HAP-1 (cell line): ENCODE measurements around the gene IFT88.

Experiments
- DNase-seq, 2 experiments: peaks; one replicate each; pipeline ENCODE4 v3.0.0-alpha.2; 2016 to 2020; ENCODE audit warnings: low spot score in 2 of 2
- H3K27me3 ChIP-seq: fragments of 250-450 bp; sonication (Bioruptor Pico); 2 replicates; pipeline ENCODE4 v1.5.1; 2020; ENCODE audit warnings: low read depth, mild to moderate bottlenecking, moderate library complexity
- H3K36me3 ChIP-seq: fragments of 250-450 bp; sonication (Bioruptor Pico); replicated peaks from 2 replicates; pipeline ENCODE4 v1.5.1; 2020; ENCODE audit warnings: mild to moderate bottlenecking
- H3K4me1 ChIP-seq: fragments of 250-450 bp; sonication (Bioruptor Pico); 2 replicates; pipeline ENCODE4 v1.5.1; 2020; ENCODE audit warnings: mild to moderate bottlenecking
- H3K4me3 ChIP-seq: fragments of 250-450 bp; sonication (Bioruptor Pico); 2 replicates; pipeline ENCODE4 v1.5.1; 2020; ENCODE audit warnings: mild to moderate bottlenecking, moderate library complexity
- H3K9me3 ChIP-seq: fragments of 250-450 bp; sonication (Bioruptor Pico); 2 replicates; pipeline ENCODE4 v1.5.1; 2020; ENCODE audit warnings: mild to moderate bottlenecking, moderate library complexity
- in situ Hi-C: fragments of 300-500 bp; cut with MboI; formaldehyde crosslinking; loops from 3 replicates; pipeline ENCODE4 v1.14.3; 2020; ENCODE audit warnings: low sequenced_read_pairs, inconsistent platforms, mixed read lengths

The IFT88 gene, protein sequence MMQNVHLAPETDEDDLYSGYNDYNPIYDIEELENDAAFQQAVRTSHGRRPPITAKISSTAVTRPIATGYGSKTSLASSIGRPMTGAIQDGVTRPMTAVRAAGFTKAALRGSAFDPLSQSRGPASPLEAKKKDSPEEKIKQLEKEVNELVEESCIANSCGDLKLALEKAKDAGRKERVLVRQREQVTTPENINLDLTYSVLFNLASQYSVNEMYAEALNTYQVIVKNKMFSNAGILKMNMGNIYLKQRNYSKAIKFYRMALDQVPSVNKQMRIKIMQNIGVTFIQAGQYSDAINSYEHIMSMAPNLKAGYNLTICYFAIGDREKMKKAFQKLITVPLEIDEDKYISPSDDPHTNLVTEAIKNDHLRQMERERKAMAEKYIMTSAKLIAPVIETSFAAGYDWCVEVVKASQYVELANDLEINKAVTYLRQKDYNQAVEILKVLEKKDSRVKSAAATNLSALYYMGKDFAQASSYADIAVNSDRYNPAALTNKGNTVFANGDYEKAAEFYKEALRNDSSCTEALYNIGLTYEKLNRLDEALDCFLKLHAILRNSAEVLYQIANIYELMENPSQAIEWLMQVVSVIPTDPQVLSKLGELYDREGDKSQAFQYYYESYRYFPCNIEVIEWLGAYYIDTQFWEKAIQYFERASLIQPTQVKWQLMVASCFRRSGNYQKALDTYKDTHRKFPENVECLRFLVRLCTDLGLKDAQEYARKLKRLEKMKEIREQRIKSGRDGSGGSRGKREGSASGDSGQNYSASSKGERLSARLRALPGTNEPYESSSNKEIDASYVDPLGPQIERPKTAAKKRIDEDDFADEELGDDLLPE

DNA sequence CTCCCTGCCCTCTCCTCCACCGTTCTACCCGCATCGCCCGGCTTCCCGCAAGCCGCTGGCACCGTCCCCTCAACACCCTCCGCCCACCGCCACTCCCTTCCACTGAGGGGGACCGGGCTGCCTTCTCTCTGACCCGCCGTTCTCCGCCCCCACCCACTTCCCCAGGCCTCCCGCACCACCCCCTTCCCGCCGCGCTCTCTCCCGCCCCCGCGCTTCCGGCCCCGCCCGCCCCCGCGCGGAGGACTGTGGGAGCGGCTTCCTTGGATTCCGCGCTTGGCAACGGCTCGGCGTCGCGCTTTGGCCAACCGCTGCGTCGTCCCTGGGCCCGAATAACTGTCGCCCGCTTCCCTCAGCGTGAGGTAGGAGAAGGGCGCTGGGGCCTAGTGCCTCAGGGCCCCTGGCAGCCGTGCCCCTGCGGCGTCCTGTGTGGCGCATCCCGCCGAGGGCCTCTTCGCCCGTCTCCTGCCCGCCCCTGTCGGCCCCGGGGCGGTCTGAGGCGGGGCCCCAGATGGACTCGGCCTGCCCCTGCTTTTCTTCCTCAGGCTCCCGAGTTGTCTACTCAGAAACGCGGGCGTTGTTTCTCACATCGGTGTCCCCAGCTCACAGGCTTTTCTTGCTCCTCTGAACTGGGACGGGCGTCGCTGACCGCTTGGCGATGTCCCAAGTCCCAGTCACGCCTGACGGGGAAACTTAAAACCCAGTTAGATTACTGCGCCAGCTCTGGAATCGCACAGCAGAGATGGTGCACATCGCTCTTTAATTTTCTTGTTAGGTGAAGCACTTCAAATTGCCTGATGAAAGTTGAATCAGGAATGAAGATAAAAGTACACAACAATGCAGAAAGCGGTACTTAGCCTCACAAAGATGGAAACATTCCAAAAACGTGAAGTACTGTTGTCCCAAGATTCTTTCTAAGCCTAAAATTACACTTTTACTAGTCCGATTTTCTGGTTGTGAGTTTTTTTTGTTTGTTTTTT is at the start of gene IFT88:
TSS of gene IFT88 (plus strand) at position 260 of the 977 bp plus-strand sequence. CDS start 7,229 bp downstream, outside the sequence.
- peaks cover 12% of the 10 kb centered on the region for H3K4me1 ChIP-seq
- in situ Hi-C loops, result no loop called here
- H3K9me3 ChIP-seq, result peaks cover 6% of the 10 kb centered on the region; the same call in 1 of the 2 replicates
- H3K36me3 ChIP-seq, result no peaks in the 10 kb centered on the region
- DNase-seq, result peak; percentile 83 to 95
- H3K27me3 ChIP-seq, result no peaks in the 10 kb centered on the region
- H3K4me3 ChIP-seq, result peak within 1 kb of the TSS; percentile 75

DNA sequence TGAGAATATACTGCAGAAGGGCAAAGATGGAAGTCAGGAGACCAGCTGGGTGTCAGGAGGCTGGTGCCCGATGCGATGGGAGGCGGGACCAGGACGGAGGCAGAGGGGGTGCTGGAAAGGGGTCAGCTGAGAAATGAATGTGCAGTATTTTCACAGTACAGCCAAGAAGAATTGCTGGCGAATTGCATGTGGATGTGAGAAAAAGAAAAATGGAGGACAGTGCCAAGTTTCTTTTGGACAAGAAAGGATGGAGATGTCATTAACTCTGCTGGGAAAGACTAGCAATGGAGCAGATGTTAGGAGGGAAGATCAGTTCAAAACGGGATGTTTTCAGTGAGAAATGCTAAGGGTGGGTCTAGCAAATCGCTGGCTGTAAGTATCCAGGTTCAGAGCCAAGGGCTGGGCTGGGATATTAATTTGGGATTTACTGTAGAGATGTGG is 48.3 kb upstream of the IFT88 start:
- in situ Hi-C loops, result no loop called here

GRCh38 chr13:20519875-20520274 is 47.1 kb upstream of the IFT88 start:
- DNase-seq, result no peak
- H3K4me3 ChIP-seq, result no peak overlapping the region
- no peaks in the 10 kb centered on the region for H3K27me3 ChIP-seq
- H3K9me3 ChIP-seq, result no peaks in the 10 kb centered on the region
- in situ Hi-C loops, result no loop called here
- H3K36me3 ChIP-seq, result no peaks in the 10 kb centered on the region
- no peaks in the 10 kb centered on the region for H3K4me1 ChIP-seq

More for the DNA sequence above, 48.3 kb upstream of the IFT88 start:
- H3K4me1 ChIP-seq, result no peaks in the 10 kb centered on the region
- no peak overlapping the region for H3K4me3 ChIP-seq
- no peaks in the 10 kb centered on the region for H3K27me3 ChIP-seq
- no peaks in the 10 kb centered on the region for H3K9me3 ChIP-seq
- H3K36me3 ChIP-seq, result no peaks in the 10 kb centered on the region
- no peak for DNase-seq

DNA sequence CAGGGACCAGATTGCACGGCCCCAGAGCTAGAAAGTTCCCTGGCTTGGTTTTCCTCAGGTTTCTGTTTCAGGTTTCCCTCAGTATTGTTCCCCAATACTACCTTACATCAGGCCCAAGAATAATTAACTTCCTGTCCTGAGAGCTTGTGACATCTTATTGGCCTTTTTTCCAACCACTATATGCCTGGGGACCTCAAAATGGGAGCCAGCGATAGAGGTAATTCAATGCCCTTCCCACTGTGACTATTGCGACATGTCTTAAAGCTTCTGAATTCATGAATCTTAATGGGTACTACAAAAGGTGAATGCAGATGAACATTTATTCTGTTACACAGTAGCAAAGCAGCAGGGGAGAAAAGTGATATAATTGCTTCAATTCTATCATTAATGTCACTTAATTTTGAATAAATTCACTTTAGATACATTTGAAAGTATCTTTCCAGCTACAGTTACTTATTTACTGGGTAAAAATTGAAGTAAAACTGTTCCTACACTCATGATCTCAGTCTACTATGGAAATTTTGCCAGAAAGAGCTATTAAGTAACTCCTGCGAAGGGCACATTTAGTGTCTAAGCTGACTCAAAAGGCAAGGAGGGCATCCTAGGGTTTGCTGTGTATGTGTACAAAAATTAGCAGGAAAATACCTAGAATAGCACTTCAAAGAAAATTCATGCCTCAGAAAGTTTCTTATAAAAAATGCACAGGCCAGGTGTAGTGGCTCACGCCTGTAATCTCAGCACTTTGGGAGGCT is 45.4 kb upstream of the IFT88 start:
- Histone ChIP-seq H3K27me3 (no peaks in the 10 kb centered on the region), H3K4me1 (peaks cover 4% of the 10 kb centered on the region), H3K4me3 (no peak overlapping the region), H3K36me3 (no peaks in the 10 kb centered on the region), H3K9me3 (no peaks in the 10 kb centered on the region)
- DNase-seq, result no peak
- in situ Hi-C loops, result no loop called here

- Histone ChIP-seq H3K9me3 (no peaks in the 10 kb centered on the region), H3K27me3 (no peaks in the 10 kb centered on the region), H3K4me1 (peaks cover 7% of the 10 kb centered on the region), H3K36me3 (no peaks in the 10 kb centered on the region), H3K4me3 (peak overlapping the region; percentile 50)
- in situ Hi-C loops, result no loop called here
- peak in 1 of 2 experiments; percentile 56 for DNase-seq
These were observed 41.8 kb upstream of the IFT88 start for GRCh38 chr13:20525144-20525600.

- no peaks in the 10 kb centered on the region for H3K27me3 ChIP-seq
- H3K4me3 ChIP-seq, result peak within 1 kb of the TSS; percentile 50
- H3K4me1 ChIP-seq, result peaks cover 7% of the 10 kb centered on the region
- DNase-seq, result peak; percentile 47 to 73
- in situ Hi-C loops, result no loop called here
- H3K9me3 ChIP-seq, result no peaks in the 10 kb centered on the region
- no peaks in the 10 kb centered on the region for H3K36me3 ChIP-seq
These were observed 41.1 kb upstream of the IFT88 start, which contains the start of gene CRYL1 for GRCh38 chr13:20525601-20526544. Gene CRYL1 (minus strand): TSS chr13:20525857. CDS start chr13:20525794, 63 bp downstream.

DNA sequence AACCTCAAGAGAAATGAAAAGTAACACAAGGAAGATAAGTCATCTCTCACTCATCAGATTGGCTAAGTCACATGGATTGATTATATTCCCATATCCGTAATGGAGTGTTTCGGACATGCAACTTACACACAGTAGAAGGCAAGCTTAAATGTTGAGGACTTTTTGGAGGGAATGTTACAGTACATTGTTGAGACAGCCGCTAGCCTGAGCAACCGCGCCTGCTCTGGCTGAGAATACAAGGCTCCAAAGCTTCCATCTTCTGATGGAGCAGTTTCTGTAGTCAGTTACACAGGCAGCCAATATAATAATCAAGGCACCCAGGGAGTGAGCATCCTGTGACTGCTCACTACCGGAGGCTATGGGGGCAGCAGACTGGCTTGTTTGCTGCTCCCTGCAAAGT is 40.3 kb upstream of the IFT88 start:
- DNase-seq, result no peak
- Histone ChIP-seq H3K36me3 (no peaks in the 10 kb centered on the region), H3K4me1 (peaks cover 7% of the 10 kb centered on the region), H3K9me3 (no peaks in the 10 kb centered on the region), H3K27me3 (no peaks in the 10 kb centered on the region), H3K4me3 (no peak overlapping the region; the same call in 1 of the 2 replicates)
- in situ Hi-C loops, result no loop called here

DNA sequence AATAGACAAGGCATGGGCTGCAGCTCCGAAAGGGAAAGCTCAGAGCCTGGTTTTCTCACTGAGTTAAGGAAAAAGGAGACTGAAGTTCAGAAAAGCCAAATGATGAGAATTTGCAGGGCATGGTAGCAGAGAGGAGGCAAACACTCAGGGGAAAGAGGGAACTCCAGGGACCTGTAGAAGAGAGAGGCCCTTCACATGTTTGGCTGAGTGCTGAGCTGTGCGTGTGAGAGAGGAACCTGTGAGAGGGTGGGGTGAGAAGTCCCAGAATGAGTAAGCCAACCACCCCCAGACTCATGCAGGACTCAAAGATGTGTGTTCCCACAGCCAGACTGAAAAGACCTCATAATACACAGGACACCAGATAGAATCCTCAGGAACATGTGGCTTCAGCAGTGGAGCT is 38.5 kb upstream of the IFT88 start:
- H3K9me3 ChIP-seq, result no peaks in the 10 kb centered on the region
- DNase-seq, result no peak
- H3K36me3 ChIP-seq, result no peaks in the 10 kb centered on the region
- H3K4me3 ChIP-seq, result no peak overlapping the region
- in situ Hi-C loops, result no loop called here
- no peaks in the 10 kb centered on the region for H3K27me3 ChIP-seq
- peaks cover 7% of the 10 kb centered on the region for H3K4me1 ChIP-seq

DNA sequence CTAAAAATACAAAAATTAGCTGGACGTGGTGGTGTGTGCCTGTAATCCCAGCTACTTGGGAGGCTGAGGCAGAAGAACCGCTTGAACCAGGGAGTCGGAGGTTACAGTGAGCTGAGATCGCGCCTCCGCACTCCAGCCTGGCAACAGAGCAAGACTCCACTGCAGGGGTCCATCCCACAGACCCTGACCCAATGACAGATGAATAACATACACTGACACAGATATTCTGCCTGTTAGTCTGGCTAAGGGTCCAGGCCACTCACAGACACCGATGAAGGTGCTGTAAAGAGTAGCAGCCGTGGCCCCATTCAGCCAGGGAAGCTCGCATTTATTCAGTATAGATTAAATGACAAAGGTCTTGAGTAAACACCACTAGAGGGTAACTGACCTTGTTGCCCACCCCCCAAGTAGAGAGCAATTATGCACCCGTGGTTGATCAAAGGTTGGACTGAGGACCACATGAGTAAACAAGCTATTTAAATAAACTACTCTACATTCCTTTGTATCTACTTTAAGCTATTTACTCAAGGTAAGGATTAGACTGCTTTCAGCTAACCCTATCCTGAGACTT is 32.8 kb upstream of the IFT88 start:
- no peak for DNase-seq
- in situ Hi-C loops, result no loop called here
- Histone ChIP-seq H3K9me3 (peaks cover 4% of the 10 kb centered on the region), H3K4me3 (no peak overlapping the region), H3K4me1 (no peaks in the 10 kb centered on the region), H3K36me3 (no peaks in the 10 kb centered on the region), H3K27me3 (no peaks in the 10 kb centered on the region)

DNA sequence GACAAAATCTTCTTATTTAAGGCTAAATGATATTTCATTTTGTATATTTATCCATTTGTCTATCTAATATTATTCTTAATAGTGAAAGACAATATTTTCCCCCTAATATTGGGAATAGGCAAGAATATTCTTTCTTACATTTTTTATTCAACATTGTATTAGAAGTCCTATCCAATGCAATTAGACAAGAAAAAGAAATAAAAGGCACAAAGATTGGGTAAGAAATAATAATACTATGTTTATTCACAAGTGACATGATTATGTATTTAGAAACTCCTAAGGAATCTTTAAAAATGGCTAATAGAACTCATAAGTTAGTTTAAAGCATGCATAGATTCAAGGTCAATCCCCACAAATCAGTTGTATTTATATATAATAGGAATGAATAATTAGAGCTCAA is 30.0 kb upstream of the IFT88 start:
- Histone ChIP-seq H3K27me3 (no peaks in the 10 kb centered on the region), H3K9me3 (peaks cover 4% of the 10 kb centered on the region), H3K4me1 (no peaks in the 10 kb centered on the region), H3K4me3 (no peak overlapping the region), H3K36me3 (no peaks in the 10 kb centered on the region)
- DNase-seq, result no peak
- in situ Hi-C loops, result no loop called here

DNA sequence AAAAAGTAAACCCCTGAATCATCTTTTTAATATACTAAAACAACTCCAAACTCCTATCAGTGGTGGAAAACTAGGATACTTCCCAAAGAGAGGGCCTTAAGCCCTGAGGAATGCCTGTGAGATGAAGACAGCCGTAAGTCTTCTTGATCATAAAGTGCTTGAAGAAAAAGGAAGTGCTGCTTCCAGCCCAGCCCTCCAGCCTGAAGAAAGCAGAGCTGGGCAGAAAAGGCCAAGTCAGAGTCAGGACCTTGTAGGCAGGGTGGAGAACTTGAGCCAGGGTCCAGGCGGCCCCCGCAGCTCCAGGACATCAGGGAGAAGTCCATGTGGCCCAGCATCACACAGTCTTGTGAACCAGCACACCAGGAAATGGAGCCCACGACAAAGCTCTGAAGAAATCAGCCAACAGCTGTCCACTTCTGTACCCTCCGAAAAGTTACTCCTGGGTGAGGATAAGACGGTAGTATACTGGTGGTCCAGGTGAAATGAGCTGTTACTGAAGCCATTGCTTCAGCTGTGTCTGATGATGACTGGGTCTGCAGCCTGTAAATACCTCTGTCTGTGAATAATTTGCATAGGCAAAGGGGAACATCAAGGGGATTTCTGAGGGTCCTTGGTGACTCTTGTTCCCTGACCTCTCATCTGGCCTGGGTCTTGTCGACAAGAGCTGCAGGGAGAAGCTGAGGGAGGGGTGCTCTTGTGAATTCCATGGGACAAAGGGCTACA is 22.6 kb upstream of the IFT88 start:
- DNase-seq, result no peak
- Histone ChIP-seq H3K4me3 (no peak overlapping the region), H3K27me3 (no peaks in the 10 kb centered on the region), H3K36me3 (no peaks in the 10 kb centered on the region), H3K9me3 (no peaks in the 10 kb centered on the region), H3K4me1 (no peaks in the 10 kb centered on the region)
- in situ Hi-C loops, result no loop called here
